A204.1 (cell line): ENCODE data around the gene TSC22D2.
"Not testable (repeated sequence)": the region's sequence is repeated elsewhere in the genome, so short reads cannot be mapped to it uniquely, and the experiment has no call there.

Experiments
- FAIRE-seq: peaks from 2 replicates; lab custom pipeline; 2012; peaks lifted over from hg19 to GRCh38; lab: Jason Lieb, UNC

TSC22D2 gene

DNA sequence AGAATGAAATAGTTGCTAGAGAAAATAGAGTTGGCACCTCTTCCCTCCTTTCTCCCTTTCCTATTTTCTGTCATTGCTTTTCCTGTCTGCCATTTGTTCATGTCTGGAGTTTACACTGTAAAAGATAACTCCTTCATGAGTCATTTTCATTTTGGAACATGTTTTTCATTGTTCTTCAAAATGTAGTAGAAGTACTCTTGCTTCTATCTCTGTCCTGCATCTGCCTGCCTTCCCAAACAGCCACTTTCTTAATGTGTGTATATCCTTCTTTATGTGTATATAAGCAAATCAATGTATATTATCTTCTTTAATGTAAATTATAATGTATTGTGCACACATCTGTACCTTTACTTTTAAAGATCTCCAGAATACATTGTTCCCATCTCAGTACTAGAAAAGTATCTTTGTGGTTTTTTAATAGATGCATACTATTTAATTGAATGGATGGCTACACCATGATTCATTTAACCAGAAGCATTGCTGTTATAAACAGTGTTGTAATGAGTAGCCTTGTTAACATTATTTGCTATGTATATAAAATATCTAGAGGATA lies 41.1 kb downstream of the TSC22D2 start:
- FAIRE-seq: no peak

DNA sequence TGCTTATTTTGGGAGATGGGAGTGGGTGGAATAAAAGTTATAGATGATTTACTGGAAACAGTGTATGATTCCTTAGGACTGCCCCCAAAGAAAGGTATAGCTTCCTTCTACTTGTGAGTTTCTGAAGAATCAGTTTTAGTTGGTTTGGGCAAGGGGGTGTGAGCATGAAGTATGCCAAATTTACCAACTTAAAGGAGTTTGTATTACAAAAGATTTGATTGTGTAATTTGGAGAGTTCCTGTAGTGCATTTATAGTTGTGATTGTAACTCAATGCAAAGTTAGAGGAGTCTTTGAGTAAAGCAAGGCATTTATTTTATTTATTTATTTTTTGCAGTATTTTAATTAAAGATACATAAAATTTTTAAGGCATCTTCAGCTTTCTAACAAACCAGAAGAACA lies 42.8 kb downstream of the TSC22D2 start:
- no peak for FAIRE-seq

DNA sequence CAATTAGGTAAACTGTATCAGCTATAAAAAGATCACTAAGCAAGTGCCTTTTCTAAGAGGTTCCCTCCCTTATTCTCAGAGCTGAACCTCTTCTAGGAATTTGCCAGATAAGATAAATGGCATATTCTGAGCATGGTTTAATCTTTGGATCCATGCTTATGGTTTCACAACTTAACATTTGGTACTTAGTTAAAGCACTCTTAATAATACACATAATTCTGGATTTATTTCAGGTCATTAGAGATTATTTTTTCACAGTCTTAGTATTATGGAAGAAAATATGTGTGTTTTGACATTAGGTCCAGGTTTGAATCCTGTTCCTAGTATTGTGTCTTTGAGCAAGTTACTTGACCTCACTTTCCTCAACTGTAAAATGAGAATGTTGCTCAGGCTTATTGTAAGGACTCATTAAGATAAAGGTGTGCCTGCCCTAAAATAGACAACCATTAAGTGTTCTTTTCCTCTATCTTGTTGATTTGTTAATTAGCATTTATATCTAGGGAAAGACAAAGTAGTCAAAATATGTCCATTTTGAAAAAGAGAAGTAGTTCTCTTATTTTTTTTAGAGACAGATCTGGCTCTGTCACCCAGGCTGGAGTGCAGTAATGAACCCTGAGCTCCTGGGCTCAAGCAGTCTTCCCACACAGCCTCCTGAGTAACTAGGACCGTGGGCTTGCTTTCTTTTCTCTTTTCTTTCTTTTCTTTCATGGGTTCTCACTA lies 43.4 kb downstream of the TSC22D2 start:
- no peak for FAIRE-seq

DNA sequence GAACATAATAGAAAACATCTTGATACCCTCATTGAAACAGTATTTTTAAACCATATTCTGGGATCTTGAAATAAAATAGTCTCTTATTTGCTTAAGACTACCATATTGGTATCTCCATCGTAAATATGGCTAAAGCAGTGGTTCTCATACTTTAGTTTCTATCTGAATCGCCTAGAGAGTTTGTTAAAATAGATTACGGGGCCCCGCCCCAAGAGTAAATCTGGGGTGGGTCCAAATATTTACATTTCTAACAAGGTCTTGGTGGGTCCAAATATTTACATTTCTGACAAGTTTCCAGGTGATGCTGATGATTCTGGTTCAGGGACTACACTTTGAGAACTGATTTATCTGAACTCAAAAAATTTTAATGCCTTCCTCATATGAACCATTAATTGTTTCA lies 45.3 kb downstream of the TSC22D2 start:
- FAIRE-seq: no peak

- FAIRE-seq: no peak
These were observed 46.0 kb downstream of the TSC22D2 start for GRCh38 chr3:150454085-150454484.

DNA sequence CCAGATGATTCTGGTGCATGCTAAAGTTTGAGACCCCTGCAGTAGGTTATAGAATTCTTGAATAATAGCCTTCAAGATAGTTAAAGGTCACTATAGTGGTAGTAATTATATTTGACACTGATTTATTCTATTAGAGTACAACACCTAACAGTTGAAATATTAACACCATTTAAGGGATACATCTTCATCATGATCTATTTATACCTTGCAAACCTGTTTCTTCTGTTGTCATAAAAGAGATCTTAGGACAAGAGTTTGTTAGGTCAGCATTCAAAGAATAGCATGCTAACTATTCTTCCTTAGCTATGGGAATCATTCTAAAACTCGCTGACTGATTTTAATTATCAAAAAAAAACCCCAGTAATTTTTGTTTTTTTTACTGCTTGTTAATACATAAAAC lies 46.5 kb downstream of the TSC22D2 start:
- no peak for FAIRE-seq

DNA sequence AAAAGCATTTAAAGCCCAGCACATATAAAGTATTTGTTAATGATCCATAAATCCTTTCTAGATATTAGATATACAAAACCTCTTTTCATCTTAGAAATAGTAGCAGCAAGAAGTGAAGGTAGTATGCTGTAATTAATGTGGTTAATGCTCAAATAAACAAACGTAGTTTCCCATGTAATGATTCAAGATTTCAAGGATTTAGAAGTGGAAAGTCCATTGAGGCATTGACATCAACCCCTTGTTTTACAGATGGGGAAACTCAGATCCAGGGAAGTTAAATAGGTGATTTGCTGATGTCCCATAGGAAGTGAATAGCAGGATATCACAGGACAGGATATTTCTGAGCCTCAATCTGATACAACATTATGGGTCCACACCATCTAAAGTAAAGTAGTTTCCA lies 47.2 kb downstream of the TSC22D2 start:
- FAIRE-seq: no peak

- no peak for FAIRE-seq
These were observed 49.9 kb downstream of the TSC22D2 start for GRCh38 chr3:150458001-150458400.

DNA sequence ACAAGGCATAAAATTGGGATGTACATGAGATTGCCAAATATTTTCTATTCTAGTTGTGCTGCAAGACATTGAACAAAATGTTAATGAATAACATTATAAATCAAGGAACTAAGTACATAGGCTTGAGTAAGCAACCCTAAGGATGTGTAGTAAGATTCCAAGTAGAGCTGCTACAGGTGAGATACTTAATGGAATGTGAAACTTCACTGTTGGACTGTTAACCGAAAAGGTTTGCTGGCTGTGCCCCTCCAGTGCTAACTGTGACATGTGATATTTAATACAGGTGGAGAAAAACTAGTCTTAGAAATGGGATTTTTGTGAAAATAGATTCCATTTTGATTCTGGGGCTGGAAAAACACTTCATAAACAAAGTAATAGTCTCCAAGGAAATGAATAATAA lies 52.4 kb downstream of the TSC22D2 start:
- no peak for FAIRE-seq

DNA sequence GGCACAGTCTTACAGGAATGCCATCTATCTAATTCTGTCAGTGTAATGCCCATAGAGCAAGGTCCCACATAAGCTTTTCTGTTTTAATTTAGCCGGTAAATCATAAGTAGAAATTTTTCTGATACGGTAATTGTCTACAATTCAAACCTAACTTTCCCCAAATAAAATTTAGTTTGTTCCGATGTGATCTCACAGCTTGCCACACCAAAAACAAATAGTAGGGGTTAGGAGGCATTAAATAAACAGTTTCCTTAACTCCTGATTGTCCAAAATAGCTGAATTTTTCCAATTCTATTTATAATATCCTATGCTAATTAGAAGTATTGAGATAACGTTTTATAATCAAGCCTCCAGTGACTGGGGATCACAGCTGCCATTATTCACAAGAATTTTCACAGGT lies 53.3 kb downstream of the TSC22D2 start:
- no peak for FAIRE-seq

GRCh38 chr3:150462108-150462507 lies 54.0 kb downstream of the TSC22D2 start:
- no peak for FAIRE-seq

- no peak for FAIRE-seq
These were observed 56.6 kb downstream of the TSC22D2 start for GRCh38 chr3:150464684-150465083.

DNA sequence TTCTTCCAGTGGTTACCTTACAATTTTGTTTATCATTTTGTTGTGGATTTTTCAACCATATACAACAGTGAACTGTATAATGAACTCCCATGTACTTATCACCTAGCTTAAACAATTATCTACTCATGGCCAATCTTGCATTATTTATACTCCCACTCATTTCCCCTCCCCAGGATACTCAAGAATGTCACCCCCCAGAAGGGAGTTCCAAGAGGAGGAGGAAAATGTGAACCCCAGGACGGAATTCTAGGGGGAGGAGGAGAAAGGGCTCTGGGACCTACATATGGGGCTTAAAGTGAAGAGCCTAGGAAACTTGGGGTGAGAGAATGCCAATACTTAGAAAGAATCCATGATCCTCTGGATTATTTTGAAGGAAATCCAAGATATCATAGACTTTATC lies 59.3 kb downstream of the TSC22D2 start:
- FAIRE-seq: no peak

DNA sequence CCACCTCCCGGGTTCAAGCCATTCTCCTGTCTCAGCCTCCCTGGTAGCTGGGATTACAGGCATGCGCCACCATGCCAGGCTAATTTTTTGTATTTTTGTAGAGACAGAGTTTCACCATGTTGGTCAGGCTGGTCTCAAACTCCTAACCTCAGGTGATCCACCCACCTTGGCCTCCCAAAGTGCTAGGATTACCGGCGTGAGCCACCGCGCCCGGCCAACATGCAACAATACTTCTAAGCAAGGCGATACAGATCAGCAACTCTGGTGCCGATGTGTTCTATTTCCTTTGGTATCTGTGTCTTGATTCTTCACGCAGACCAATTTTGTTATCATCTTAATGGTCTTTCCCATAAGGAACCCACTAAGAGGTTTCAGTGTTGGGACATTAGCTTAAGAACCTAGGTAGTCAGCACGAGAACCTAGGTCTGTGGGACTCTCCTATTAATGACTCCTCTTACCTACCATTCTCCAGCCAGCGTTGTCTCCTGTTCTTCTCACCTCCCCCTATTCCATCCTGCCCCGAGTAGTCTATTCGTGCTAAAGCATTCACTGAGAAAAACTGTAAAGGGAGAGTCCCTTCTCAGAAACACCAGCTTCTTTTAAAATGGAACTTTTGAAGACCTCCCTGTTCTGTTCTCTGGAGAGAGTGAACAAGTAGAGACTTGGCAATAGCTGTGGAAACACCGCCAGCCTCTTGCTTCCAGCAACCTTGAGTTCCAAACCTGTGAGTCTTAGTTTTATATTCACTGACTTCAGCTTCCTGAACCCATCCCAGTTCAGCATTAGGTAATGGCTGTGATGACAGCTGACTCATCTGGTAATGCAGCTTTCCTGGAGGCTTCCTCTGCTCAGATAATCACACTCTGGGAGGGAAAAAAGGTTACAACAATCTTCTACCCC lies 61.2 kb downstream of the TSC22D2 start:
- FAIRE-seq: no peak

GRCh38 chr3:150469931-150470740 lies 62.0 kb downstream of the TSC22D2 start:
- FAIRE-seq: no peak

GRCh38 chr3:150472421-150472820 lies 64.3 kb downstream of the TSC22D2 start:
- FAIRE-seq: no peak

DNA sequence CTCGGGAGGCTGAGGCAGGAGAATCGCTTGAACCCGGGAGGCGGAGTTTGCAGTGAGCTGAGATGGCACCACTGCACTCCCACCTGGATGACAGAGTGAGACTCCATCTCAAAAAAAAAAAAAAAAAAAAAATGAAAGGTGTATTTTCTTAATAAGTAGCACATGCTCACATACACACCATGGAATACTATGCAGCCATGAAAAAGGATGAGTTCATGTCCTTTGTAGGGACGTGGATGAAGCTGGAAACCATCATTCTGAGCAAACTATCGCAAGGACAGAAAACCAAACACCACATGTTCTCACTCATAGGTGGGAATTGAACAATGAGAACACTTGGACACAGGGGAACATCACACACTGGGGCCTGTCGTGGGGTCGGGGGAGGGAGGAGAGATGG lies 65.1 kb downstream of the TSC22D2 start:
- FAIRE-seq: not testable (repeated sequence)

DNA sequence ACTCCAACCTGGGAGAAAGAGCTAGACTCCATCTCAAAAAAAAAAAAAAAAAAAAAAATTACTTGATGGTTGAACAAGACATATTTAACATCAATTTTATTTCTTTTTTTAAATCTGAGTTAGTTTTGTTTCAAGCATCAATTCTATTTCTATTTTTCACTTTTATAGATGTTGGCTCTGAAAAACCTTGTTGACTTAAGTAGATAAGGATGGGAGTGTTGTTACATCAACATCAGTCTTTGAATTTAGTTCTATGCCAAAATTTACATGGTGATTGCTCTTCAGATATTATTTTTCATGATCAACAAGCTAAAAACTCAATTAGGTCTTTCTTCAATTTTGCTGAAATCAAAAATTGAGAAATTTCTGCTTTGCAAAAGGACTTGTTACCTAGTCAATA lies 71.3 kb downstream of the TSC22D2 start:
- FAIRE-seq: no peak

DNA sequence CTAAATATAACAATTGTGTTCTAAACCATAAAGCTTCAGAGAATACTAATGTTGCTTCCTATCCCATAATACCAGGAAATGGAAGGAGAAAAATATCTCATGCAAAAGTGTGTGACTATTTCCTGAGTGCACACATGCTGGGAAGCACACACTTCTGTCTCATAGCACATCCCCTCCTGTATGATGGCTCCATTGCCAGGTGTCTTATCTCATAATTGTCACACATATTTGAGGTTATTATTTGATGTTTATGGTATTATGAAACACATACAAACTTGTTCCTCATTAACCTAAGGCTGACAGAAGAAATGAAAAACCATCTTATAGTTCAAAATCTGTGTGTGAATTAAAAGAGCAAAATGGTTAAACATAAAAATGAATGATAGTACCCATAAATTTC lies 72.8 kb downstream of the TSC22D2 start:
- no peak for FAIRE-seq

DNA sequence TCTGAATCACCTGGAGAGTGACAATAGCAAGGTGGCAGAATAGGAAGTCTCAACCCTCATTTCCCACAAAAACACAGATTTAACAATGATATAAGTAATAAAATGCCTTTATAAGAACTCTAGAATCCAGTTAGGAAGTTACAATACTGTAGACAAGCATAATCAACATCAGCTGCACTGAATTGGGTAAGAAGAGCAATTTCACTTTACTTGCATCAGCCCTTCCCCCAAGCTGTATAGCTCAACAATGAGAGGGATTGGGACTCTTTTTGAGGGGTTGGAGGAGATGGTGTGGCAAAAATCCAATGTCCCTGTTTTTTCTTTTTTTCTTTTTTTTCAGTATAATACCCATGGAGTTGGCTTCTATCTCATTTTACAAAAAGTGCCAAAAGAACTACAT lies 75.1 kb downstream of the TSC22D2 start:
- FAIRE-seq: no peak

DNA sequence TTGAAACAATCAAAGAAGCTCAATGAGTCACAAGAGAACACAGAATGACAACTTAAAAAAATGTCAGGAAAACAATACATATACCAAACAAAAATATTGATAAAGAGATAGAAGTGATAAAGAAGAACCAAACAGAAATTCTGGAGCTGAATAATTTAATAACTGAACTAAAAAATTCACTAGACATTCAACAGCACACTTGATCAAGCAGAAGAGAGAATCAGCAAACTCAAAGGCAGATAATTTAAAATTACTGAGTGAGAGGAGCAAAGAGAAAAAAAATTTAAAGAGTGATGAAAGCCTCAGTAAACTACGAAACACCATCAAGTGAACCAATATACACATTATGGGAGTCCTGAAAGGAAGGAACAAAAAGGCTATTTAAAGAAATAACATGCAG lies 76.3 kb downstream of the TSC22D2 start:
- FAIRE-seq: no peak

GRCh38 chr3:150488867-150489266 lies 80.8 kb downstream of the TSC22D2 start:
- no peak for FAIRE-seq
